IPS-18a (cell line): ENCODE measurements around the gene TEX261.
A peak's percentile ranks its signal among the peaks of the same experiment; 100 is the strongest.

Source experiments
- H3K27ac ChIP-seq: one replicate; pipeline ENCODE4 v1.5.1; 2013; ENCODE audit warnings: low read length
- H3K27me3 ChIP-seq: one replicate; pipeline ENCODE4 v1.6.1; 2013; ENCODE audit warnings: mild to moderate bottlenecking, low read length; ENCODE audit not compliant: control insufficient read depth, insufficient read depth
- H3K36me3 ChIP-seq: one replicate; pipeline ENCODE4 v1.6.1; 2013; ENCODE audit warnings: low read depth, low read length; ENCODE audit not compliant: control insufficient read depth
- H3K4me1 ChIP-seq: one replicate; pipeline ENCODE4 v1.6.1; 2013; ENCODE audit warnings: low read depth, low read length; ENCODE audit not compliant: control insufficient read depth
- H3K4me3 ChIP-seq: one replicate; pipeline ENCODE4 v1.5.1; 2013; ENCODE audit warnings: low read length
- H3K9ac ChIP-seq: one replicate; pipeline ENCODE4 v1.6.1; 2013; ENCODE audit warnings: mild to moderate bottlenecking, low read length, moderate library complexity
- H3K9me3 ChIP-seq: one replicate; pipeline ENCODE4 v1.6.1; 2013; ENCODE audit warnings: low read depth, low read length; ENCODE audit not compliant: control insufficient read depth

The TEX261 gene

DNA sequence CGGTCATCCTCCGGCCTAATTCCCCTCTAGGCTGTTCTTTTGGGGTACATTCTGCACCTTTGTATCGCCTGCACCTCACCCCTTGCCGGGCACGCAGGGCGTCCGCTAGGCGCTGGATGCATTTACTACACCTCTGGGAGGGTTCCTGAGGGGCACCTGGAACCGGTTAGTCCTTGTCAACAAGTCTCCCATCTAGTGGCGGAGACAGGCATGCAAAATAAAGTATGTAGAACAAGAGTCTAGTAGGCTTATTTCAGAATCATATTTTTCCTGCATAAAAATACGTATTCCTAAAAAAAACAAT is 705 bp upstream of the TEX261 start:
- H3K36me3 ChIP-seq, result no peaks in the 10 kb centered on the region
- no peaks in the 10 kb centered on the region for H3K9me3 ChIP-seq
- H3K9ac ChIP-seq, result peak overlapping the region; percentile 25
- H3K27me3 ChIP-seq, result peaks cover 30% of the 10 kb centered on the region
- no peak overlapping the region for H3K27ac ChIP-seq
- H3K4me1 ChIP-seq, result peaks cover 5% of the 10 kb centered on the region
- peak overlapping the region; percentile 86 for H3K4me3 ChIP-seq

GRCh38 chr2:70994009-70994698 is 519 bp downstream of the TEX261 start:
- peak overlapping the region; percentile 55 for H3K9ac ChIP-seq
- peak overlapping the region; percentile 66 for H3K4me3 ChIP-seq
- H3K27ac ChIP-seq, result no peak overlapping the region
- H3K9me3 ChIP-seq, result no peaks in the 10 kb centered on the region
- H3K36me3 ChIP-seq, result peaks cover 6% of the 10 kb centered on the region
- peaks cover 24% of the 10 kb centered on the region for H3K27me3 ChIP-seq
- peaks cover 5% of the 10 kb centered on the region for H3K4me1 ChIP-seq

- peaks cover 16% of the 10 kb centered on the region for H3K36me3 ChIP-seq
- H3K4me3 ChIP-seq, result peak overlapping the region; percentile 66
- no peaks in the 10 kb centered on the region for H3K9me3 ChIP-seq
- H3K4me1 ChIP-seq, result peaks cover 5% of the 10 kb centered on the region
- H3K27me3 ChIP-seq, result peaks cover 14% of the 10 kb centered on the region
- no peak overlapping the region for H3K27ac ChIP-seq
- H3K9ac ChIP-seq, result no peak overlapping the region
Observed at GRCh38 chr2:70992945-70993853, 1.5 kb downstream of the TEX261 start.

DNA sequence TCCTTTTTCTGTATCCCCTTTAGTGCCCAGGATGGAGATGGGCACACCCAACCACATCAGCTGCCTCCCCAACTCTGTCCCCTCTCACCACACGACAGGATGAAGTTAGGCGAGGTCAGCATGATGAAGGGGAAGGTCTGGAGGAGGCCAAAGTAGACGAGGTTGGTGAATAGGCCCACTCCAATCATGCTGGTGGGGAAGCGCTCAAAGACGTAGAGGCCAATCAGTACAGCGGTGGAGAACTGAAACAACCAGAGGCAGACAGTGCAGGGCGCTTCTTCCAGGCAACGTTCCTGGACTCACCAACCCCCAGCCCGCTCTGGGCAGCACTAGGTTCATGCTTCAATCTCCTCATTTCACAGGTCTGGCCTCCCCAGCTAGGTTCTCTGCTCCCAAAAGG is 2.9 kb downstream of the TEX261 start:
- H3K4me1 ChIP-seq, result peaks cover 5% of the 10 kb centered on the region
- H3K9ac ChIP-seq, result no peak overlapping the region
- no peaks in the 10 kb centered on the region for H3K9me3 ChIP-seq
- peaks cover 17% of the 10 kb centered on the region for H3K36me3 ChIP-seq
- peaks cover 6% of the 10 kb centered on the region for H3K27me3 ChIP-seq
- no peak overlapping the region for H3K4me3 ChIP-seq
- H3K27ac ChIP-seq, result no peak overlapping the region

DNA sequence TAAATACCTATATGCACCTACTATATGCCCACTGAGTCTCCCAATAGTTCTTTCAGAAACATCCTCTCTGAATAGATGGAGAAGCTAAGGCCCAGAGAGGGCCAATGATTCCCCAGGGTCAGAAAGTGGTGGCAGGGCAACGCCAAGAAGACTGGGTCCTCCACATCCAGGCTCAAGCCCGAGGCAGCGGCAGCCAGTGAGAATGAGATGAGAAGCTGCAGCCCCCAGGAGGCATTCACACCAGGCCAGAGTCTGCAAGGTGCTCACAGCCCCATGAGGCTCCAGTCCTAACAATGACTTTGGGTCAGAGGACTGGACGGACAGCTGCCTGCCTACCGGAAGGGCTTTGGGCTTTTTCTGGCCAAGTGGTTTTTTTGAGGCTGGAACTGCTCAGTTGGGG is 3.5 kb downstream of the TEX261 start:
- Histone ChIP-seq H3K27ac (no peak overlapping the region), H3K9ac (no peak overlapping the region), H3K27me3 (peaks cover 6% of the 10 kb centered on the region), H3K9me3 (no peaks in the 10 kb centered on the region), H3K4me3 (no peak overlapping the region), H3K4me1 (peaks cover 5% of the 10 kb centered on the region), H3K36me3 (peaks cover 17% of the 10 kb centered on the region)

GRCh38 chr2:70990216-70990615 is 4.5 kb downstream of the TEX261 start:
- Histone ChIP-seq H3K36me3 (peaks cover 17% of the 10 kb centered on the region), H3K27me3 (no peaks in the 10 kb centered on the region), H3K9ac (no peak overlapping the region), H3K4me1 (no peaks in the 10 kb centered on the region), H3K27ac (no peak overlapping the region), H3K4me3 (no peak overlapping the region), H3K9me3 (no peaks in the 10 kb centered on the region)

- H3K4me1 ChIP-seq, result no peaks in the 10 kb centered on the region
- no peak overlapping the region for H3K27ac ChIP-seq
- no peak overlapping the region for H3K9ac ChIP-seq
- no peaks in the 10 kb centered on the region for H3K27me3 ChIP-seq
- no peaks in the 10 kb centered on the region for H3K9me3 ChIP-seq
- peaks cover 17% of the 10 kb centered on the region for H3K36me3 ChIP-seq
- no peak overlapping the region for H3K4me3 ChIP-seq
Observed at GRCh38 chr2:70988726-70989648, 5.7 kb downstream of the TEX261 start.

DNA sequence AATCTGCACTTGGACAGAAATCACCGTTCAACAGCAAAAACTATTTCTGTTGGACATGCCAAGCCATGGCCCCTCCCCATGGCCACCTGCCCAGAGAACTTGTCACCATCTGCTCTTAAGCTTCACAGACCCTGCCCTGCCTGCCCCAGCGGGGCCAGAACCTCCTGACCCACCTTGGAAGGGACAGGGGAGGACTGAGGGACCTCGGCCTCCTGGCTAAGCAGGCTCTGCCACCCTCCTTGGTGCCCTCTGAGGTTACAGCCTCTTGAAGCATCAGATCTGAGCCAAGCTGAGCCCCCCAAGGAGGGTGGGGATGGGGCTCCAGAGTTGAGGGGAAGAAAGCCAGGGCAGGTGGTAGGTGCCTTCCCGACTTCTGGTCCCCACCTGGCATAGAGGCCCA is 6.5 kb downstream of the TEX261 start:
- H3K27ac ChIP-seq, result no peak overlapping the region
- H3K9me3 ChIP-seq, result no peaks in the 10 kb centered on the region
- H3K36me3 ChIP-seq, result peaks cover 17% of the 10 kb centered on the region

GRCh38 chr2:70987386-70987785 is 7.3 kb downstream of the TEX261 start:
- Histone ChIP-seq H3K27ac (no peak overlapping the region), H3K36me3 (peaks cover 17% of the 10 kb centered on the region), H3K4me3 (no peak overlapping the region)

More for the DNA sequence above, 6.5 kb downstream of the TEX261 start:
- Histone ChIP-seq H3K4me1 (no peaks in the 10 kb centered on the region), H3K4me3 (no peak overlapping the region), H3K27me3 (no peaks in the 10 kb centered on the region), H3K9ac (no peak overlapping the region)

GRCh38 chr2:70986499-70987189 is 8.0 kb downstream of the TEX261 start:
- Histone ChIP-seq H3K4me1 (no peaks in the 10 kb centered on the region), H3K4me3 (no peak overlapping the region), H3K9ac (no peak overlapping the region), H3K36me3 (peaks cover 17% of the 10 kb centered on the region), H3K27me3 (no peaks in the 10 kb centered on the region), H3K27ac (no peak overlapping the region), H3K9me3 (no peaks in the 10 kb centered on the region)

More at GRCh38 chr2:70987386-70987785, 7.3 kb downstream of the TEX261 start:
- Histone ChIP-seq H3K9ac (no peak overlapping the region), H3K9me3 (no peaks in the 10 kb centered on the region), H3K4me1 (no peaks in the 10 kb centered on the region), H3K27me3 (no peaks in the 10 kb centered on the region)

GRCh38 chr2:70985956-70986355 is 8.7 kb downstream of the TEX261 start:
- Histone ChIP-seq H3K27me3 (no peaks in the 10 kb centered on the region), H3K9me3 (no peaks in the 10 kb centered on the region), H3K4me1 (no peaks in the 10 kb centered on the region), H3K36me3 (peaks cover 17% of the 10 kb centered on the region), H3K27ac (no peak overlapping the region), H3K9ac (no peak overlapping the region), H3K4me3 (no peak overlapping the region)
